MM.1S (cell line): Measurements from ENCODE around the gene TGIF1.

Experiments
- DNase-seq: peaks from one replicate; pipeline ENCODE4 v3.0.0-alpha.2; 2015
- H2AFZ ChIP-seq: fragments of 300-600 bp; sonication (generic); 2 replicates; pipeline ENCODE4 v1.6.0; 2016; ENCODE audit warnings: antibody characterized with exemption, low read length
- H3F3A ChIP-seq: fragments of 300-600 bp; sonication (generic); 2 replicates; pipeline ENCODE4 v1.6.1; 2016; ENCODE audit warnings: mild to moderate bottlenecking, antibody characterized with exemption, low read length, moderate library complexity, mixed read lengths; ENCODE audit not compliant: insufficient read depth
- H3K27ac ChIP-seq: fragments of 300-600 bp; sonication (generic); 2 replicates; pipeline ENCODE4 v1.5.1; 2016; ENCODE audit warnings: mild to moderate bottlenecking, low read length
- H3K27me3 ChIP-seq: fragments of 300-600 bp; sonication (generic); replicated peaks from 2 replicates; pipeline ENCODE4 v1.6.0; 2016; ENCODE audit warnings: low read length; ENCODE audit not compliant: insufficient read depth
- H3K36me3 ChIP-seq: fragments of 300-600 bp; sonication (generic); replicated peaks from 2 replicates; pipeline ENCODE4 v1.6.1; 2016; ENCODE audit warnings: mild to moderate bottlenecking, low read length, mixed read lengths; ENCODE audit not compliant: insufficient read depth
- H3K4me1 ChIP-seq: fragments of 300-600 bp; sonication (generic); 2 replicates; pipeline ENCODE4 v1.6.1; 2016; ENCODE audit warnings: low read length, mixed read lengths
- H3K4me2 ChIP-seq: fragments of 300-600 bp; sonication (generic); 2 replicates; pipeline ENCODE4 v1.6.0; 2016; ENCODE audit warnings: low read depth, low read length
- H3K4me3 ChIP-seq: fragments of 300-600 bp; sonication (generic); 2 replicates; pipeline ENCODE4 v1.5.1; 2016; ENCODE audit warnings: low read length, mixed read lengths
- H3K79me2 ChIP-seq: fragments of 300-600 bp; sonication (generic); 2 replicates; pipeline ENCODE4 v1.6.1; 2016; ENCODE audit warnings: mixed run types, low read length, mixed read lengths
- H3K9ac ChIP-seq: fragments of 300-600 bp; sonication (generic); 2 replicates; pipeline ENCODE4 v1.6.1; 2016; ENCODE audit warnings: low read length, mixed read lengths
- H3K9me2 ChIP-seq: fragments of 300-600 bp; sonication (generic); replicated peaks from 2 replicates; pipeline ENCODE4 v1.6.1; 2016; ENCODE audit warnings: mild to moderate bottlenecking, low read length, mixed read lengths; ENCODE audit not compliant: insufficient read depth
- H3K9me3 ChIP-seq: fragments of 300-600 bp; sonication (generic); replicated peaks from 2 replicates; pipeline ENCODE4 v1.6.1; 2016; ENCODE audit warnings: mild to moderate bottlenecking, low read length, mixed read lengths; ENCODE audit not compliant: insufficient read depth
- H4K20me1 ChIP-seq: fragments of 300-600 bp; sonication (generic); 2 replicates; pipeline ENCODE4 v1.6.1; 2016; ENCODE audit warnings: mild to moderate bottlenecking, low read length, moderate library complexity, mixed read lengths; ENCODE audit not compliant: insufficient read depth
- EZH2 ChIP-seq: fragments of 300-600 bp; sonication (generic); optimal IDR thresholded peaks from 2 replicates; pipeline ENCODE3; 2017; ENCODE audit warnings: low read depth, mild to moderate bottlenecking, antibody characterized with exemption, low read length, mixed read lengths
- EZH2phosphoT487 ChIP-seq: fragments of 300-600 bp; sonication (generic); IDR thresholded peaks from 2 replicates; pipeline ENCODE4 v1.6.1; 2018; ENCODE audit warnings: antibody characterized with exemption, low read length
- TF ChIP-seq, protein P1 (sequence below): fragments of 300-600 bp; sonication (generic); IDR thresholded peaks from 2 replicates; pipeline ENCODE4 v1.5.1; 2016; ENCODE audit warnings: antibody characterized with exemption, low read length, mixed read lengths

Gene TGIF1

DNA sequence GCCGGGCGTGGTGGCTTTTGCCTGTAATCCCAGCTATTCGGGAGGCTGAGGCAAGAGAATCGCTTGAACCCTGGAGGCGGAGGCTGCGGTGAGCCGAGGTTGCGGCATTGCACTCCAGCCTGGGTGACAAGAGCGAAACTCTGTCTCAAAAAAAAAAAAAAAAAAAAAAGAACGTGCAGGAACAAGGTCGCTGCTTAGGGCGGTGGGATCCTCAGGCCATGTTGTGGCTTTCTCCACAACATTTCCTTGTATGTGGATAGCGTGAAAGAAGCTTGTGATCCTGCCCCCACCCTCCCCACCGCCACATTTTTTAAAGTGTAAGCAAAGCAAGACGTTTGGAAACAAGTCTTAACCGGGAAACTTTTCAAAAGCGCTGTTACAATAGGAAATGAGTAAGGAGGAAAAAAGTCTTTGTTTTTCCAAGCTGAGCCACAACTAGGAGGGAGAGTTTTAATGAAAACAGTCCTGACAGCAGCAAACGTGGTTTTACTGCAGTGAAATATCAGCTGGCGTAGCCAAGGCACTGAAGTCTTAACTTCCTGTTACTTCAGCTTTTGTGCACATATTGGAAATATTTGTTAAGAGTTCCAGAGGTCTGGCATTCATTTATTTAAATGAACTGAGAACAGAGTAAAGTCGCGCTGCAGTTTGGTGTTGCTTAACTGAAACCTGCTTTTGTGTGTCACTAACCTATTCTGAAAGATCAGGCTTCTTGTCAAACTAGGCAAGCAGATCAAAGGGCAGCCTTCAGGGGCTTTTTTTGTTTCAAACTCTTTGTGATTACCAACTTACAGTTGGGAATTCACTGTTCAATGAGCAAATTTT, 3.8 kb downstream of the TGIF1 start:
- no peaks in the 10 kb centered on the region for H3K79me2 ChIP-seq
- no peaks in the 10 kb centered on the region for H4K20me1 ChIP-seq
- no peak overlapping the region for H3K9ac ChIP-seq
- H3K36me3 ChIP-seq = no peaks in the 10 kb centered on the region
- peak; percentile 38 for DNase-seq
- no peak overlapping the region for H3K27ac ChIP-seq
- no peak overlapping the region for H2AFZ ChIP-seq
- H3F3A ChIP-seq = peaks cover 17% of the 10 kb centered on the region
- H3K9me3 ChIP-seq = no peaks in the 10 kb centered on the region
- H3K4me2 ChIP-seq = peak overlapping the region; percentile 66
- H3K27me3 ChIP-seq = peaks cover 67% of the 10 kb centered on the region
- TF ChIP-seq EZH2 = no peak
- no peak for TF ChIP-seq EZH2phosphoT487
- TF ChIP-seq, protein P1, sequence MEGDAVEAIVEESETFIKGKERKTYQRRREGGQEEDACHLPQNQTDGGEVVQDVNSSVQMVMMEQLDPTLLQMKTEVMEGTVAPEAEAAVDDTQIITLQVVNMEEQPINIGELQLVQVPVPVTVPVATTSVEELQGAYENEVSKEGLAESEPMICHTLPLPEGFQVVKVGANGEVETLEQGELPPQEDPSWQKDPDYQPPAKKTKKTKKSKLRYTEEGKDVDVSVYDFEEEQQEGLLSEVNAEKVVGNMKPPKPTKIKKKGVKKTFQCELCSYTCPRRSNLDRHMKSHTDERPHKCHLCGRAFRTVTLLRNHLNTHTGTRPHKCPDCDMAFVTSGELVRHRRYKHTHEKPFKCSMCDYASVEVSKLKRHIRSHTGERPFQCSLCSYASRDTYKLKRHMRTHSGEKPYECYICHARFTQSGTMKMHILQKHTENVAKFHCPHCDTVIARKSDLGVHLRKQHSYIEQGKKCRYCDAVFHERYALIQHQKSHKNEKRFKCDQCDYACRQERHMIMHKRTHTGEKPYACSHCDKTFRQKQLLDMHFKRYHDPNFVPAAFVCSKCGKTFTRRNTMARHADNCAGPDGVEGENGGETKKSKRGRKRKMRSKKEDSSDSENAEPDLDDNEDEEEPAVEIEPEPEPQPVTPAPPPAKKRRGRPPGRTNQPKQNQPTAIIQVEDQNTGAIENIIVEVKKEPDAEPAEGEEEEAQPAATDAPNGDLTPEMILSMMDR = no peak
- H3K4me1 ChIP-seq = peaks cover 7% of the 10 kb centered on the region; the same call in 1 of the 2 replicates
- H3K9me2 ChIP-seq = no peaks in the 10 kb centered on the region
- peak overlapping the region; percentile 42 for H3K4me3 ChIP-seq

DNA sequence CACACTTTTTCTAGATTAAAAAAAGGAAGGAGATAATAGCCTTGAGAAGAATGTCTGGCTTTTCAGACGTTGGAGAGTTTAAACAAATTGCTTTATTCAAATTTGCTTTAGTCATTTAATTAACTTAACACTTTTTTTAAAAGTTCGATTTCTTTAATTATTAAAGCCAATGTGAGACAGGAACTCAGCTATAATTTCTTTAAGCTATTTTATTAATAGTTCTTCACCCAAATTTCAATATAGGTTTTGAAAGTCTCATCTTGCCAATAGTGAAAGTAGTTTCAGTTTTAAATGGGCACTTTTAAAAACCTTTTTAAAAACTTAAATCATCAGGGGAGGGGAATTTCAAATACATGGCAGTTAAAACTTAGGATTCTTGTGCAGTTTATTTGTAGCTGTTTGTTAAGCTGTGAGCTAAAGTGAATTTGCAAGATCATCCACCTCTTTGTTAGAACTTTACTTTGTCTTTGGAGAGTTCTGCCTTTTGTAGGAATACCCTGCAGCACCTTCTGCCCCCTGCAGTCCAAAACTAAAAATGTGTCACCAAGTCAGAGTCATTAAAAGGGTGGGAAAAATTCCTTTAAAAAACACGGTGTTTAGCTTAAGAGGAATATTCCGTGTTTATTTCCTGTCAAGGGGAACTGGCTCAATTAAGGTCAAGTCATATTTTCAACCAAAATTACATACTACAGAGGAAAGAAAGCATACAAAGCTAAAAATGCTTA, 4.6 kb downstream of the TGIF1 start:
- Histone ChIP-seq H3K9me2 (no peaks in the 10 kb centered on the region), H3K36me3 (no peaks in the 10 kb centered on the region), H3K79me2 (no peaks in the 10 kb centered on the region), H3F3A (peaks cover 12% of the 10 kb centered on the region; the same call in 1 of the 2 replicates), H3K27me3 (peaks cover 71% of the 10 kb centered on the region), H3K4me1 (peaks cover 7% of the 10 kb centered on the region; the same call in 1 of the 2 replicates), H2AFZ (no peak overlapping the region), H3K4me3 (peak overlapping the region; percentile 42), H3K9me3 (no peaks in the 10 kb centered on the region), H3K4me2 (peak overlapping the region; percentile 66), H3K27ac (no peak overlapping the region), H4K20me1 (no peaks in the 10 kb centered on the region), H3K9ac (no peak overlapping the region)
- peak; percentile 47 for DNase-seq
- no peak for TF ChIP-seq EZH2
- TF ChIP-seq, protein P1 = peak; percentile 68

DNA sequence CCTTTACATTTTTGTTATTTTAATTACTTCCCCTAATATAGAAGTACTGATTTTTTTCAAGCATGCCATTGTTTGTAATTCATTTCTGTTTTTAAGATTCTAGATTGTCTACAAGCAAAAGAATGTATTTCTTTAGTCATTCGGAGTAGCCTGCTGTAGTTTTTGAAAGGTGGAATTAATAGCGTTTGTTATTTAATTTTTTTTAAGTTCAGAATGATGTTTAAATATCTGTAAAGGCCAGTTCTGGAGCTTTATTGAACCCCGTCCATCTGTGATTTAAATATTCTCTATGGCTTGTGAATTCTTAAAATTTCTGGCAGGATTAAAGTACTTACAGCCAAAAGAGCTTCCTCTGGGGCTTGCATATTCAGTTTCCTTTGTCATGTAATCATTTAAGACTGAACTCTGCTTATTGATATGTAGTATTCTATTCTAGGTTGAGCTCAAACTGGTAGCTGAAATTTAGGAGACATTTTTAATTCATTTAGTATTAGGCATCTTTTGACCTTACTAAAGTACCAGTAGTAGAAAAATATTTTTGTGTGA, 5.2 kb downstream of the TGIF1 start:
- H3K27ac ChIP-seq = no peak overlapping the region
- H3K4me3 ChIP-seq = no peak overlapping the region
- no peak overlapping the region for H3K9ac ChIP-seq
- no peaks in the 10 kb centered on the region for H3K36me3 ChIP-seq
- H3K4me1 ChIP-seq = peaks cover 7% of the 10 kb centered on the region; the same call in 1 of the 2 replicates
- peak overlapping the region; percentile 66; the same call in 1 of the 2 replicates for H3K4me2 ChIP-seq
- no peaks in the 10 kb centered on the region for H3K9me3 ChIP-seq
- H3K27me3 ChIP-seq = peaks cover 67% of the 10 kb centered on the region
- H2AFZ ChIP-seq = no peak overlapping the region
- TF ChIP-seq, protein P1 = no peak
- TF ChIP-seq EZH2 = no peak
- TF ChIP-seq EZH2phosphoT487 = no peak
- peaks cover 12% of the 10 kb centered on the region; the same call in 1 of the 2 replicates for H3F3A ChIP-seq
- H3K79me2 ChIP-seq = no peaks in the 10 kb centered on the region
- H4K20me1 ChIP-seq = no peaks in the 10 kb centered on the region
- no peaks in the 10 kb centered on the region for H3K9me2 ChIP-seq
- no peak for DNase-seq
